HepG2 (cell line): ENCODE measurements around the gene TP53TG5. TPM values are rescaled to one million over a fixed set of nuclear protein-coding genes. Genes with fewer than 3 reads are reported as not detected.

Source experiments
- ADNP ChIP-seq: sonication (generic); formaldehyde crosslinking; IDR thresholded peaks from 2 replicates; pipeline ENCODE4 v1.4.0; 2020; ENCODE audit warnings: missing genetic modification reagents
- ARHGAP35 ChIP-seq: sonication (generic); formaldehyde crosslinking; IDR thresholded peaks from 2 replicates; pipeline ENCODE4 v1.9.0; 2022; ENCODE audit warnings: mild to moderate bottlenecking, inconsistent platforms, moderate library complexity, missing genetic modification reagents, borderline replicate concordance
- HOXA9 ChIP-seq: sonication (generic); formaldehyde crosslinking; IDR thresholded peaks from 2 replicates; pipeline ENCODE4 v1.8.1; 2022; ENCODE audit warnings: missing genetic modification reagents, mild to moderate bottlenecking, moderate library complexity, borderline replicate concordance
- NFE2L1 ChIP-seq: sonication (generic); formaldehyde crosslinking; IDR thresholded peaks from 2 replicates; pipeline ENCODE4 v1.4.0; 2020; ENCODE audit warnings: missing genetic modification reagents, mild to moderate bottlenecking, borderline replicate concordance
- NFE2L2 ChIP-seq: fragments of 150-350 bp; IDR thresholded peaks from 2 replicates; pipeline ENCODE4 v1.6.1; 2014; ENCODE audit warnings: low read length
- NR1H2 ChIP-seq: sonication (generic); formaldehyde crosslinking; IDR thresholded peaks from 2 replicates; pipeline ENCODE4 v1.8.1; 2022; ENCODE audit warnings: low read depth, missing genetic modification reagents, borderline replicate concordance
- PLRG1 ChIP-seq: fragments of 450-650 bp; conservative IDR thresholded peaks from 2 replicates; pipeline ENCODE4 v1.6.1; 2016
- TP53 ChIP-seq: sonication (generic); formaldehyde crosslinking; conservative IDR thresholded peaks from 2 replicates; pipeline ENCODE4 v1.4.0; 2020; ENCODE audit warnings: missing genetic modification reagents
- YEATS2 ChIP-seq: sonication (generic); formaldehyde crosslinking; IDR thresholded peaks from 2 replicates; pipeline ENCODE4 v1.4.0; 2020; ENCODE audit warnings: missing genetic modification reagents, borderline replicate concordance
- ZIK1 ChIP-seq: sonication (generic); formaldehyde crosslinking; IDR thresholded peaks from 2 replicates; pipeline ENCODE4 v1.5.0; 2020; ENCODE audit warnings: mild to moderate bottlenecking, low read depth, missing genetic modification reagents, borderline replicate concordance
- ZMYM3 ChIP-seq: sonication (generic); formaldehyde crosslinking; IDR thresholded peaks from 2 replicates; pipeline ENCODE4 v1.5.1; 2020; ENCODE audit warnings: mild to moderate bottlenecking, missing genetic modification reagents
- ZNF234 ChIP-seq: sonication (generic); formaldehyde crosslinking; conservative IDR thresholded peaks from 2 replicates; pipeline ENCODE4 v1.5.1; 2020; ENCODE audit warnings: mild to moderate bottlenecking, missing genetic modification reagents
- ZNF367 ChIP-seq: sonication (generic); formaldehyde crosslinking; IDR thresholded peaks from 2 replicates; pipeline ENCODE4 v1.4.0; 2020; ENCODE audit warnings: missing genetic modification reagents, borderline replicate concordance
- ZNF564 ChIP-seq: sonication (generic); formaldehyde crosslinking; IDR thresholded peaks from 2 replicates; pipeline ENCODE4 v1.8.1; 2023; ENCODE audit warnings: mild to moderate bottlenecking, missing genetic modification reagents
- polyA plus RNA-seq, 8 experiments: library from polyadenylated mRNA; depleted of rRNA in 3 of 8; stranded (reverse) in 7 of 8; unstranded in 1 of 8; fragments of >200 nt; fragmentation: Illumina TruSeq in 4 of 8; extraction: Trizol in 4 of 8; gene quantifications; 2 replicates each; pipeline versions ENCODE4 v1.2.1 to v1.2.3, GENCODE V29; 2011 to 2016; ENCODE audit warnings: low read depth in 4 of 8, missing spikeins in 1 of 8, mixed read lengths in 1 of 8; ENCODE audit not compliant: insufficient read depth in 1 of 8
- total RNA-seq, 5 experiments: library from RNA; depleted of rRNA; stranded (reverse); fragments of >200 nt; fragmentation: Illumina TruSeq; extraction: Trizol; gene quantifications; 2 replicates each; pipeline ENCODE4 v1.2.3, GENCODE V29; 2016; ENCODE audit warnings: low read depth in 1 of 5
- TF ChIP-seq, protein P1 (sequence below): IDR thresholded peaks from 2 replicates; pipeline ENCODE4 v1.6.1; 2016; ENCODE audit warnings: missing biosample characterization, missing genetic modification reagents, low read depth
- TF ChIP-seq, protein P2 (sequence below), 2 experiments: sonication (generic) in 1 of 2; formaldehyde crosslinking in 1 of 2; IDR thresholded peaks; 2 replicates each; pipeline versions ENCODE4 v1.6.1 to v1.9.0; 2014 to 2022; ENCODE audit warnings: antibody characterized with exemption in 1 of 2, borderline replicate concordance in 1 of 2, inconsistent platforms in 1 of 2, low read depth in 1 of 2, missing genetic modification reagents in 1 of 2
- TF ChIP-seq, protein P3 (sequence below): sonication (generic); formaldehyde crosslinking; IDR thresholded peaks from 2 replicates; pipeline ENCODE4 v1.4.0; 2020; ENCODE audit warnings: missing genetic modification reagents, low read depth, mild to moderate bottlenecking, borderline replicate concordance

Gene TP53TG5
- total and polyA plus RNA-seq, 2 of the 13 experiments (the other 11 are each of a cell fraction or from before 2014, with no cell fraction given): 0.11 TPM; not detected in 1

DNA sequence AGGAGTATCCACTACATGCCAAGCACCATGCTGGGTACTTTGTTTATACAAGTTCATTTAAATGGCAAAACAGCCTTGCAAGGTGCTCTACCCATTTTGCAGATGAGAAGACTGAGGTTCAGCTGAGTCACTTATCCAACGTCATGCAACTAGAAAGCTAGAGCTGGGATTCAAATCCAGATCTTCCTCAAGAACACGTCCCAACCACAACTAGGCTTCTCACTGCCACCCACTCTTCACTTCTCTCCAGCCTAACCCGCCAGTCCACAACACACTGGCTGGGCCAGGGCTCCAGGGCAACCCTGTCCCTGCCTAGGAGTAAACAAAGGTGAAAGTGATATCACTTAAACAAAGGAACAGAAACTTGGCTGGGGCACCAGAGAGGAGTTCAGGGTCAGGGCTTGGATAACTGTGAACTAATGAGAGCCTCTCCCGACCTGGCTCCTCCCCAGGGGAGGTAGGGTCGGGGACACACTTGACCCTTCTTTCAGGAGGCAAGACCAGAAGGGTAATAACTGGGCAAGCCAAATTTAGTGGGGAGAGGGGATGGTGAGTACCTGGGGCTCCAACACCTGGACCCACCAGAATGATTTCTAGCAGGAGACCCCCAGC lies 37.8 kb downstream of the TP53TG5 start (continued):
- no peak for TF ChIP-seq NFE2L1 (CRISPR knock-in tag)
- TF ChIP-seq, protein P1, sequence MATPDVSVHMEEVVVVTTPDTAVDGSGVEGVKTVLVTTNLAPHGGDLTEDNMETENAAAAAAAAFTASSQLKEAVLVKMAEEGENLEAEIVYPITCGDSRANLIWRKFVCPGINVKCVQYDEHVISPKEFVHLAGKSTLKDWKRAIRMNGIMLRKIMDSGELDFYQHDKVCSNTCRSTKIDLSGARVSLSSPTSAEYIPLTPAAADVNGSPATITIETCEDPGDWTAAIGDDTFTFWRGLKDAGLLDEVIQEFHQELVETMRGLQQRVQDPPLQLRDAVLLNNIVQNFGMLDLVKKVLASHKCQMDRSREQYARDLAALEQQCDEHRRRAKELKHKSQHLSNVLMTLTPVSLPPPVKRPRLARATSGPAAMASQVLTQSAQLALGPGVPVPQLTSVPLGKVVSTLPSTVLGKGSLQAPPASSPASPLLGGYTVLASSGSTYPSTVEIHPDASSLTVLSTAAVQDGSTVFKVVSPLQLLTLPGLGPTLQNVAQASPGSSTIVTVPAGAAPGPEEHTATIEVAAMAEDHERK (CRISPR knock-in tag): no peak
- no peak for TF ChIP-seq NR1H2 (CRISPR knock-in tag)
- TF ChIP-seq ZNF564 (CRISPR knock-in tag): no peak
- no peak for TF ChIP-seq ZIK1 (CRISPR knock-in tag)
- peak; percentile 100 for TF ChIP-seq ZMYM3 (CRISPR knock-in tag)
- no peak for TF ChIP-seq ZNF234 (CRISPR knock-in tag)
- TF ChIP-seq, protein P2, sequence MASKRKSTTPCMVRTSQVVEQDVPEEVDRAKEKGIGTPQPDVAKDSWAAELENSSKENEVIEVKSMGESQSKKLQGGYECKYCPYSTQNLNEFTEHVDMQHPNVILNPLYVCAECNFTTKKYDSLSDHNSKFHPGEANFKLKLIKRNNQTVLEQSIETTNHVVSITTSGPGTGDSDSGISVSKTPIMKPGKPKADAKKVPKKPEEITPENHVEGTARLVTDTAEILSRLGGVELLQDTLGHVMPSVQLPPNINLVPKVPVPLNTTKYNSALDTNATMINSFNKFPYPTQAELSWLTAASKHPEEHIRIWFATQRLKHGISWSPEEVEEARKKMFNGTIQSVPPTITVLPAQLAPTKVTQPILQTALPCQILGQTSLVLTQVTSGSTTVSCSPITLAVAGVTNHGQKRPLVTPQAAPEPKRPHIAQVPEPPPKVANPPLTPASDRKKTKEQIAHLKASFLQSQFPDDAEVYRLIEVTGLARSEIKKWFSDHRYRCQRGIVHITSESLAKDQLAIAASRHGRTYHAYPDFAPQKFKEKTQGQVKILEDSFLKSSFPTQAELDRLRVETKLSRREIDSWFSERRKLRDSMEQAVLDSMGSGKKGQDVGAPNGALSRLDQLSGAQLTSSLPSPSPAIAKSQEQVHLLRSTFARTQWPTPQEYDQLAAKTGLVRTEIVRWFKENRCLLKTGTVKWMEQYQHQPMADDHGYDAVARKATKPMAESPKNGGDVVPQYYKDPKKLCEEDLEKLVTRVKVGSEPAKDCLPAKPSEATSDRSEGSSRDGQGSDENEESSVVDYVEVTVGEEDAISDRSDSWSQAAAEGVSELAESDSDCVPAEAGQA (IDR thresholded peaks at IDR 0.05; ENCODE audit: low read depth): no peak
- TF ChIP-seq, protein P2 (CRISPR knock-in tag; IDR thresholded peaks at IDR 0.05; ENCODE audit: borderline replicate concordance): no peak
- TF ChIP-seq, protein P3, sequence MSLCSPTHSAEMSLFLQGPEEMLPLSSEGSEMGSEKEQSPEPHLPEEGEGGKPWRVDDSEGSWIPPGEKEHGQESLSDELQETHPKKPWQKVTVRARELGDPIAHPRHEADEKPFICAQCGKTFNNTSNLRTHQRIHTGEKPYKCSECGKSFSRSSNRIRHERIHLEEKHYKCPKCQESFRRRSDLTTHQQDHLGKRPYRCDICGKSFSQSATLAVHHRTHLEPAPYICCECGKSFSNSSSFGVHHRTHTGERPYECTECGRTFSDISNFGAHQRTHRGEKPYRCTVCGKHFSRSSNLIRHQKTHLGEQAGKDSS (CRISPR knock-in tag): peak; percentile 59
- no peak for TF ChIP-seq ZNF367 (CRISPR knock-in tag)
- no peak for TF ChIP-seq ARHGAP35 (CRISPR knock-in tag)
- no peak for TF ChIP-seq PLRG1
- no peak for TF ChIP-seq HOXA9 (CRISPR knock-in tag)
- TF ChIP-seq ADNP: peak; percentile 99
- no peak; the same call in 1 of the 2 replicates for TF ChIP-seq TP53
- TF ChIP-seq NFE2L2: peak; percentile 76
- TF ChIP-seq YEATS2 (CRISPR knock-in tag): peak; percentile 67; the same call in 1 of the 2 replicates
